Activated CD8-positive, alpha-beta T cell treated with anti-CD3 and anti-CD28 coated beads for 36 hours (primary cell): ENCODE data around the gene STAT6. TPM values are rescaled to one million over a fixed set of nuclear protein-coding genes. Genes with fewer than 3 reads are reported as not detected.
A peak's percentile ranks its signal among the peaks of the same experiment; 100 is the strongest.

ENCODE experiments used
- ATAC-seq: fragments of 200-7000 bp; cut with Tn5 transposase; one replicate; pipeline ENCODE4 v1.10.0; 2021; ENCODE audit warnings: mild to moderate bottlenecking, moderate library complexity
- CTCF ChIA-PET: fragments of 350-600 bp; sonication (Branson Sonifier 250); formaldehyde crosslinking; loops from one replicate; lab custom pipeline; 2021; ENCODE audit warnings: antibody characterized with exemption; lab: Charles Lee
- POLR2A ChIA-PET: fragments of 350-600 bp; sonication (Branson Sonifier 250); formaldehyde crosslinking; loops from one replicate; lab custom pipeline; 2021; ENCODE audit warnings: antibody characterized with exemption; lab: Charles Lee
- DNase-seq: peaks from one replicate; pipeline ENCODE4 v3.0.0-alpha.2; 2020
- H3K27ac Mint-ChIP-seq: one replicate; pipeline ENCODE4 v1.8.0; 2021; ENCODE audit warnings: mild to moderate bottlenecking, mixed read lengths
- H3K27me3 Mint-ChIP-seq: one replicate; pipeline ENCODE4 v1.8.0; 2021; ENCODE audit warnings: mixed read lengths
- H3K36me3 Mint-ChIP-seq: one replicate; pipeline ENCODE4 v1.8.0; 2021; ENCODE audit warnings: low read depth, mixed read lengths
- H3K4me1 Mint-ChIP-seq: one replicate; pipeline ENCODE4 v1.8.0; 2021; ENCODE audit warnings: low read depth, mixed read lengths
- H3K4me3 Mint-ChIP-seq: one replicate; pipeline ENCODE4 v1.8.0; 2021; ENCODE audit warnings: mild to moderate bottlenecking, moderate library complexity, mixed read lengths
- H3K9me3 Mint-ChIP-seq: one replicate; pipeline ENCODE4 v1.8.0; 2021; ENCODE audit warnings: mixed read lengths
- intact Hi-C: fragments of 100-400 bp; cut with micrococcal nuclease; formaldehyde crosslinking; loops from one replicate; pipeline ENCODE4 v1.10.0; 2022
- total RNA-seq, 2 experiments: library from RNA; stranded (reverse); gene quantifications; one replicate each; pipeline ENCODE4 v1.2.3, GENCODE V29; 2021
- TF ChIP-seq, protein P1 (sequence below): fragments of 200-600 bp; IDR thresholded peaks from one replicate; pipeline ENCODE4 v1.8.0; 2022; ENCODE audit warnings: antibody characterized with exemption, mild to moderate bottlenecking

The STAT6 gene
- total RNA-seq, 2 experiments from 2014 or later: 207 to 209 TPM

DNA sequence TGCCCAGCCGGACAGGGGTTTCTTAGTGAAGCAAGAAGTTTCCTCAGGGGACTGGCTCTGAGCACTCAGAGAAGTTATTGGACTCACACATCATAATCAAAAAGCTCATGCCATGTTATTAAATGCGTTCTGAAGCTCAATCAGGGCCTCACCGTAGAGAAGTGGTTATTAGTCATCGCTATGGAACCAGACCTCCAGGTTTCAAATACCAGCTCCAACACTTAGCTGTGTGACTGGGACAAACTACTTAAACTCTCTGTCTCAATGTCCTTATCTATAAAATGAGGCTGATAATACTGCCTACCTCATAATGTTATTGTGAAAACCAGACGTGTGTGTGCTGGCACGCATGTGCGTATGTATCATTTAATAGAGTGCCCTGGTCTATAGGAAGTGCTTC lies 7.3 kb downstream of the STAT6 start:
- Mint-ChIP-seq H3K27ac (peak overlapping the region; percentile 73), H3K4me3 (no peak overlapping the region), H3K27me3 (no peaks in the 10 kb centered on the region), H3K4me1 (peaks cover 67% of the 10 kb centered on the region), H3K36me3 (peaks cover 80% of the 10 kb centered on the region), H3K9me3 (no peaks in the 10 kb centered on the region)
- POLR2A ChIA-PET: interaction anchor here (1.7 to 18.7 kb wide), 4 partner anchors 1 to 38 kb away, joined by 3 to 417 read pairs (median 212); partner anchors contain the start of genes NAB2, NEMP1 and STAT6
- TF ChIP-seq, protein P1, sequence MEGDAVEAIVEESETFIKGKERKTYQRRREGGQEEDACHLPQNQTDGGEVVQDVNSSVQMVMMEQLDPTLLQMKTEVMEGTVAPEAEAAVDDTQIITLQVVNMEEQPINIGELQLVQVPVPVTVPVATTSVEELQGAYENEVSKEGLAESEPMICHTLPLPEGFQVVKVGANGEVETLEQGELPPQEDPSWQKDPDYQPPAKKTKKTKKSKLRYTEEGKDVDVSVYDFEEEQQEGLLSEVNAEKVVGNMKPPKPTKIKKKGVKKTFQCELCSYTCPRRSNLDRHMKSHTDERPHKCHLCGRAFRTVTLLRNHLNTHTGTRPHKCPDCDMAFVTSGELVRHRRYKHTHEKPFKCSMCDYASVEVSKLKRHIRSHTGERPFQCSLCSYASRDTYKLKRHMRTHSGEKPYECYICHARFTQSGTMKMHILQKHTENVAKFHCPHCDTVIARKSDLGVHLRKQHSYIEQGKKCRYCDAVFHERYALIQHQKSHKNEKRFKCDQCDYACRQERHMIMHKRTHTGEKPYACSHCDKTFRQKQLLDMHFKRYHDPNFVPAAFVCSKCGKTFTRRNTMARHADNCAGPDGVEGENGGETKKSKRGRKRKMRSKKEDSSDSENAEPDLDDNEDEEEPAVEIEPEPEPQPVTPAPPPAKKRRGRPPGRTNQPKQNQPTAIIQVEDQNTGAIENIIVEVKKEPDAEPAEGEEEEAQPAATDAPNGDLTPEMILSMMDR: no peak
- intact Hi-C loops: no loop called here
- no peak for DNase-seq
- peak; percentile 26 for ATAC-seq
- CTCF ChIA-PET: interaction anchor here (1.0 to 9.8 kb wide), 4 partner anchors 9 to 34 kb away, joined by 3 to 167 read pairs (median 5); partner anchors contain the start of gene NAB2

DNA sequence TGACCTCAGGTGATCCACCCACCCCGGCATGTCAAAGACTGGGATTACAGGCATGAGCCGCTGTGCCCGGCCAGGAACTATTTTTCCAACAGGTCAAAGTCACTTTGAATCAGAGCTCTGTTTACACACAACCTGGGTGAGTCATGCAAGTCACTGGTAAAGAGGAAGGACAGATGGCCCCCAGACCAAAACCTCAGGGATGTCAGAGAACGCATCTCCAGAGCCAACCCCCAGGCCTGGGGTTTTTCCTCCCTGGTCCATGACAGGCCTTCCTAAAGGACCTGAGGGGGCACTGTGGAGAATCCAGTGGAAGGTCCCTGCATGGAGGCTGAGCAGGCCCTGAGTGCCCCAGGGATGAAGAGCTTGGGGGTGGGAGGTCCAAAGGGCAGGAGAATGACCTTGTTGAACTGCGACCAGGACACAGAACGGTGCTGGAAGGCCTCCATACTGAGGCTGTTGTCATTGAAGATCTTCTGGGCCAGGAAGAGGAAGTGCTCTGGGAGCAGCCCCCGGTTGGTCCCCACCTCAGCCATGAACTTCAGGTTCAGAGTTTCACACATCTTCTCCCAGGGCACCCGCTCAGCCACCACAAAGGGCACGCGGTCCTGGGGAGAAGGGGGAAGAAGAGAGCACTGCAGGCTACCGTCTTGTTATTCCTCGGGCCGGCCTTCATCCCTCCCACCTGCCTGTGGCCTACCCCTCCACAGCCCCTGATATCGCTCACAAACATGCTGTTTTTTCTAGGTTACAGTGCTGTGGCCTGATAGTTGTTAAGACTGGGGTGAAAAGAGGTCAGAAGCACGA lies 9.1 kb downstream of the STAT6 start:
- ATAC-seq: peak; percentile 31
- Mint-ChIP-seq H3K36me3 (peaks cover 69% of the 10 kb centered on the region), H3K4me1 (peaks cover 61% of the 10 kb centered on the region)

DNA sequence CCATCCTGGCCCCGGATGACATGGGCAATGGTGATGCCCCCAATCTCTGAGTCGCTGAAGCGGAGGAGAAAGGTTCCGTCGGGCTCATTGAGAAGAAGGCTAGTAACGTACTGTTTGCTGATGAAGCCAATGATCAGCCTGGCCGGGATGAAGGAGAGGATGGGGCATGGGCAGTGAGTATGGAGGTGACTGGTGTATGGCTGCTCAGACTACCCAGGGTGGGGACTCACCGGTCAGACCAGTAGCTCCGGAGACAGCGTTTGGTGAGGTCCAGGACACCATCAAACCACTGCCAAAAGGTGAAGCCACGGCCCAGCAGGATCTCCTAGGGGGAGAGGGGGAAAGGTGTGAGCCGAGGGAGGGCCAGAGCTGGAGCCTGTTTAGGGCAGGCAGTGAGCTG lies 11.4 kb downstream of the STAT6 start:
- intact Hi-C loops: no loop called here
- Mint-ChIP-seq H3K27ac (peak overlapping the region; percentile 43), H3K36me3 (peaks cover 64% of the 10 kb centered on the region), H3K27me3 (no peaks in the 10 kb centered on the region), H3K9me3 (no peaks in the 10 kb centered on the region), H3K4me3 (no peak overlapping the region), H3K4me1 (peaks cover 67% of the 10 kb centered on the region)
- TF ChIP-seq, protein P1: no peak
- DNase-seq (no peak), ATAC-seq (no peak)
- CTCF ChIA-PET: interaction anchor here (1.1 to 3.8 kb wide), 6 partner anchors 9 to 76 kb away, joined by 3 to 14 read pairs (median 8); partner anchors contain the start of gene STAT6
- POLR2A ChIA-PET: interaction anchor here (1.2 to 18.7 kb wide), 4 partner anchors 4 to 29 kb away, joined by 3 to 417 read pairs (median 216); partner anchors contain the start of genes LRP1, NAB2, NEMP1 and STAT6

More for the DNA sequence above, 9.1 kb downstream of the STAT6 start:
- TF ChIP-seq, protein P1: no peak
- H3K27ac Mint-ChIP-seq: peak overlapping the region; percentile 86
- ChIA-PET POLR2A (interaction anchor here (0.6 to 18.7 kb wide), 3 partner anchors 3 to 23 kb away, joined by 4 to 417 read pairs (median 417); partner anchors contain the start of genes NAB2, NEMP1 and STAT6), CTCF (interaction anchor here (1.1 to 3.8 kb wide), 2 partner anchors 12 to 81 kb away, joined by 3 to 14 read pairs; no protein-coding TSS in a partner anchor)
- intact Hi-C loops: no loop called here
- H3K27me3 Mint-ChIP-seq: no peaks in the 10 kb centered on the region
- no peaks in the 10 kb centered on the region for H3K9me3 Mint-ChIP-seq
- no peak overlapping the region for H3K4me3 Mint-ChIP-seq
- no peak for DNase-seq

DNA sequence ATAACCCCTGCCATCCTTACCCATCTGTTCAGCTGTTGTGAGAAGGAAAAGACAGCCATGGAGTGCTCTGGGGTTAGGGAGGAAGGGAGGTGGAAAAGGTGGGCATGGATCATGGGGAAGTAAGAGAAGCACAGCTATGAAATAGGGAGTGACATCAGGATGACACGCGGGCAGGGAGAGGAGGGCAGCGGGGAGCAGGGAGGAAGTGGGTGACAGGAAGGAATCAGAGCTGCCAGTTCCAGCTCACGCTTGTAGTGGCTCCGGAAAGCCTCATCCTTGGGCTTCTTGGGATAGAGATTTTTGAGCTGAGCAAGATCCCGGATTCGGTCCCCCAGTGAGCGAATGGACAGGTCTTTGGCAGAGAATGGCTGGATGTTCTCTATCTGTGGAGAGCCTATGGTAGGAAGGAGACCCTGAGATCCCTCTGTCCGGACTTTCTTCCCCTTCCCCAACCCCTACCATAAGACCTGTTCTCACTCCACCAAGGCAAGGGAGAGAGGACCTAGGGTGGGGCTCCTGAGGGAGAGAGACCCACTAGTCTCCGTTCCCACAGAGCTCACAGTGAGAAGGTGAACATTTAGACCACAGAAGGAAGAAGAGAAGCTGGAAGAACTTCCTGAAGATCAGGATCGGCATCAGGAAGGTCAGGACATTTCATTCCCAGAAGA lies 12.0 kb downstream of the STAT6 start:
- H3K9me3 Mint-ChIP-seq: no peaks in the 10 kb centered on the region
- intact Hi-C loops: no loop called here
- H3K27me3 Mint-ChIP-seq: no peaks in the 10 kb centered on the region
- H3K27ac Mint-ChIP-seq: peak overlapping the region; percentile 79
- H3K4me1 Mint-ChIP-seq: peaks cover 67% of the 10 kb centered on the region
- no peak for DNase-seq
- TF ChIP-seq, protein P1: no peak
- peaks cover 63% of the 10 kb centered on the region for H3K36me3 Mint-ChIP-seq
- ChIA-PET POLR2A (interaction anchor here (0.9 to 18.7 kb wide), 8 partner anchors 4 to 358 kb away, joined by 3 to 417 read pairs (median 6); partner anchors contain the start of genes LRP1, NAB2, NEMP1 and STAT6), CTCF (interaction anchor here (1.1 to 3.8 kb wide), 6 partner anchors 9 to 113 kb away, joined by 3 to 14 read pairs (median 8); partner anchors contain the start of gene STAT6)
- H3K4me3 Mint-ChIP-seq: no peak overlapping the region
- no peak for ATAC-seq
